Measurements from ENCODE around the gene C2orf92.
"Not testable (repeated sequence)": the region's sequence is repeated elsewhere in the genome, so short reads cannot be mapped to it uniquely, and the experiment has no call there.

C2orf92 gene

DNA sequence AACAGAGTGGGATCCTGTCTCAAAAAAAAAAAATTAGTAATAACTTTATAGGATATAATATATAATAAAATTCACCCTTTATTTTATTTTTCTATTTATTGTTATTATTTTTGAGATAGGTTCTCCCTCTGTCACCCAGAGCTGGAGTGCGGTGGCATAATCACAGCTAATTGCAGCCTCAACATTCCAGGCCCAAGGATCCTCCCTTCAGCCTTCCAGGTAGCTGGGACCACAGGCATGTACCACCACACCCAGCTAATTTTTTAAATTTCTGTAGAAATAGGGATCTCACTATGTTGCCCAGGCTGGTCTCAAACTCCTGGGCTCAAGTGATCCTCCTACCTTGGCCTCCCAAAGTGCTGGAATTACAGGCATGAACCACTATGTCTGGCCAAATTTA, 958 bp downstream of the C2orf92 start:
- Histone ChIP-seq H3K27me3 (ENCODE audit: control insufficient read depth in 5 of 5, insufficient read depth in 4 of 5, low read length in 5 of 5) (no peaks in the 10 kb centered on the region), H3K9me3 (ENCODE audit: control insufficient read depth in 5 of 5, low read length in 5 of 5) (no peaks in the 10 kb centered on the region), H3K4me1 (ENCODE audit: control insufficient read depth in 5 of 5, insufficient read depth in 5 of 5, low read length in 5 of 5) (peaks cover 0 to 5% (median 0%) of the 10 kb centered on the region in 5 donors), H3K4me3 (ENCODE audit: low read depth in 1 of 5, low read length in 5 of 5) (no peak overlapping the region), H3K36me3 (ENCODE audit: control insufficient read depth in 5 of 5, insufficient read depth in 5 of 5, low read length in 5 of 5) (no peaks in the 10 kb centered on the region), H3K27ac (ENCODE audit: low read depth, low read length) (no peak overlapping the region), H3K9ac (ENCODE audit: low read length in 5 of 5) (no peak overlapping the region)

DNA sequence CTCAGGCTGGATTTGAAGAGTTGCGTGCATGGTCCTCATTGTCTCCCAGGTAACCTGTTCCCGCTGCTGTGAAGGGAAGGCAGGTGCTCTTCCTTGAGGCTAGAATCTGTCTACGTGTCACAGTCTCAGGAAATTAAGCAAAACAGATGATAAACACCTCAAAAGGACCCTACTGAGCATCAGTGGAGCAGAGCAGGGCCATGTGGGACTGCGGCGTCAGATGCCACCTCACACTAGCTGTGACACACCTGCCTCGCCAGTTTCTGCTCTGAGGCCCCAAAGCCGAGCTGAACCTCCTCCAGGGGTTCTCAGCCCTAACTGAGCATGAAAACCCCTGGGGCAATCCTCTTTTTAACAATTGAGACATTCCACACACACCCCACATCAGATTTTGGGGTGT, 2.0 kb downstream of the C2orf92 start:
- H3K9ac ChIP-seq (ENCODE audit: low read length in 5 of 5) = no peak overlapping the region
- H3K9me3 ChIP-seq (ENCODE audit: control insufficient read depth in 5 of 5, low read length in 5 of 5) = no peaks in the 10 kb centered on the region
- H3K4me3 ChIP-seq (ENCODE audit: low read depth in 1 of 5, low read length in 5 of 5) = no peak overlapping the region
- H3K36me3 ChIP-seq (ENCODE audit: control insufficient read depth in 5 of 5, insufficient read depth in 5 of 5, low read length in 5 of 5) = no peaks in the 10 kb centered on the region
- no peaks in the 10 kb centered on the region for H3K27me3 ChIP-seq (ENCODE audit: control insufficient read depth in 5 of 5, insufficient read depth in 4 of 5, low read length in 5 of 5)
- H3K27ac ChIP-seq (ENCODE audit: low read depth, low read length) = no peak overlapping the region
- peaks cover 0 to 5% (median 0%) of the 10 kb centered on the region in 5 donors for H3K4me1 ChIP-seq (ENCODE audit: control insufficient read depth in 5 of 5, insufficient read depth in 5 of 5, low read length in 5 of 5)

DNA sequence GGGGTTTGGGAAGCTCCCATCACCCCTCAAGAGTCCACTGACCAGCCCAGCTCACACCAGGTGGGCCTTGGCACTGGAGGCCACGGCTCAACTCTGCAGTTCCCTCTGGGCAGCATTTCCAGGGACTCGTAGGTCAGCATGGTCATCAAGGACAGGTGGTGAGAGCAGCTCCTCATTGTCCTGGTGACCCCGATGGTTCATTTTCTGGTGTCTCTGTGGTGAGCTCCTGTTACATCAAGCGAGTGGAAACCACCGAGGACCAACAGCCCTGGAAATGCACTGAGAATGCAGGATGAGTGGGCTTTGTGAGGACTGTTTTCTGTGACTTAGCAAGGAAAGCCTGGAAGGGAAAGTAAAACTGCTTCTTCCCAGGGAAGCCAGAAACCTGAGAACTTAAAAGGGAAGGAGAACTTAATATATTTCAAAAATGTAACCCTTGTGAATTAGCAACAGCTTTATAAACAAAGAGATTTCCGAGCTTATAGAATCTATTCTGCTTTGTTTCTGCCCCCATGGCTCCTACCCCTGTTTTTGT, 3.2 kb downstream of the C2orf92 start:
- H3K27ac ChIP-seq (ENCODE audit: low read depth, low read length); H3K4me1 ChIP-seq (ENCODE audit: control insufficient read depth in 5 of 5, insufficient read depth in 5 of 5, low read length in 5 of 5); H3K9ac ChIP-seq (ENCODE audit: low read length in 5 of 5); H3K36me3 ChIP-seq (ENCODE audit: control insufficient read depth in 5 of 5, insufficient read depth in 5 of 5, low read length in 5 of 5); H3K27me3 ChIP-seq (ENCODE audit: control insufficient read depth in 5 of 5, insufficient read depth in 4 of 5, low read length in 5 of 5); H3K4me3 ChIP-seq (ENCODE audit: low read depth in 1 of 5, low read length in 5 of 5); H3K9me3 ChIP-seq (ENCODE audit: control insufficient read depth in 5 of 5, low read length in 5 of 5): not testable (repeated sequence)

- peaks cover 0 to 7% (median 0%) of the 10 kb centered on the region in 5 donors for H3K4me1 ChIP-seq (ENCODE audit: control insufficient read depth in 5 of 5, insufficient read depth in 5 of 5, low read length in 5 of 5)
- H3K27me3 ChIP-seq (ENCODE audit: control insufficient read depth in 5 of 5, insufficient read depth in 4 of 5, low read length in 5 of 5) = no peaks in the 10 kb centered on the region
These were observed 3.8 kb downstream of the C2orf92 start for GRCh38 chr2:97673182-97673914.

GRCh38 chr2:97673915-97674283, 4.4 kb downstream of the C2orf92 start:
- H3K27ac ChIP-seq (ENCODE audit: low read depth, low read length) = no peak overlapping the region
- no peak overlapping the region for H3K9ac ChIP-seq (ENCODE audit: low read length in 5 of 5)
- H3K4me1 ChIP-seq (ENCODE audit: control insufficient read depth in 5 of 5, insufficient read depth in 5 of 5, low read length in 5 of 5) = peaks cover 0 to 7% (median 0%) of the 10 kb centered on the region in 5 donors
- no peaks in the 10 kb centered on the region for H3K27me3 ChIP-seq (ENCODE audit: control insufficient read depth in 5 of 5, insufficient read depth in 4 of 5, low read length in 5 of 5)
- no peaks in the 10 kb centered on the region for H3K9me3 ChIP-seq (ENCODE audit: control insufficient read depth in 5 of 5, low read length in 5 of 5)
- H3K4me3 ChIP-seq (ENCODE audit: low read depth in 1 of 5, low read length in 5 of 5) = no peak overlapping the region
- H3K36me3 ChIP-seq (ENCODE audit: control insufficient read depth in 5 of 5, insufficient read depth in 5 of 5, low read length in 5 of 5) = no peaks in the 10 kb centered on the region

More at GRCh38 chr2:97673182-97673914, 3.8 kb downstream of the C2orf92 start:
- no peak overlapping the region for H3K4me3 ChIP-seq (ENCODE audit: low read depth in 1 of 5, low read length in 5 of 5)
- H3K9ac ChIP-seq (ENCODE audit: low read length in 5 of 5) = no peak overlapping the region
- H3K9me3 ChIP-seq (ENCODE audit: control insufficient read depth in 5 of 5, low read length in 5 of 5) = no peaks in the 10 kb centered on the region
- H3K36me3 ChIP-seq (ENCODE audit: control insufficient read depth in 5 of 5, insufficient read depth in 5 of 5, low read length in 5 of 5) = no peaks in the 10 kb centered on the region
- no peak overlapping the region for H3K27ac ChIP-seq (ENCODE audit: low read depth, low read length)

- H3K4me1 ChIP-seq (ENCODE audit: control insufficient read depth in 5 of 5, insufficient read depth in 5 of 5, low read length in 5 of 5) = peaks cover 0 to 7% (median 0%) of the 10 kb centered on the region in 5 donors
- H3K9ac ChIP-seq (ENCODE audit: low read length in 5 of 5) = no peak overlapping the region
- H3K27me3 ChIP-seq (ENCODE audit: control insufficient read depth in 5 of 5, insufficient read depth in 4 of 5, low read length in 5 of 5) = no peaks in the 10 kb centered on the region
- H3K9me3 ChIP-seq (ENCODE audit: control insufficient read depth in 5 of 5, low read length in 5 of 5) = no peaks in the 10 kb centered on the region
- H3K4me3 ChIP-seq (ENCODE audit: low read depth in 1 of 5, low read length in 5 of 5) = no peak overlapping the region
- no peak overlapping the region for H3K27ac ChIP-seq (ENCODE audit: low read depth, low read length)
- no peaks in the 10 kb centered on the region for H3K36me3 ChIP-seq (ENCODE audit: control insufficient read depth in 5 of 5, insufficient read depth in 5 of 5, low read length in 5 of 5)
These were observed 6.1 kb downstream of the C2orf92 start for GRCh38 chr2:97675430-97676113.

- Histone ChIP-seq H3K9ac (ENCODE audit: low read length in 5 of 5) (no peak overlapping the region), H3K27me3 (ENCODE audit: control insufficient read depth in 5 of 5, insufficient read depth in 4 of 5, low read length in 5 of 5) (no peaks in the 10 kb centered on the region), H3K4me1 (ENCODE audit: control insufficient read depth in 5 of 5, insufficient read depth in 5 of 5, low read length in 5 of 5) (peaks cover 0 to 7% (median 0%) of the 10 kb centered on the region in 5 donors), H3K9me3 (ENCODE audit: control insufficient read depth in 5 of 5, low read length in 5 of 5) (no peaks in the 10 kb centered on the region), H3K27ac (ENCODE audit: low read depth, low read length) (no peak overlapping the region), H3K4me3 (ENCODE audit: low read depth in 1 of 5, low read length in 5 of 5) (no peak overlapping the region), H3K36me3 (ENCODE audit: control insufficient read depth in 5 of 5, insufficient read depth in 5 of 5, low read length in 5 of 5) (no peaks in the 10 kb centered on the region)
These were observed 7.1 kb downstream of the C2orf92 start for GRCh38 chr2:97676620-97677019.

DNA sequence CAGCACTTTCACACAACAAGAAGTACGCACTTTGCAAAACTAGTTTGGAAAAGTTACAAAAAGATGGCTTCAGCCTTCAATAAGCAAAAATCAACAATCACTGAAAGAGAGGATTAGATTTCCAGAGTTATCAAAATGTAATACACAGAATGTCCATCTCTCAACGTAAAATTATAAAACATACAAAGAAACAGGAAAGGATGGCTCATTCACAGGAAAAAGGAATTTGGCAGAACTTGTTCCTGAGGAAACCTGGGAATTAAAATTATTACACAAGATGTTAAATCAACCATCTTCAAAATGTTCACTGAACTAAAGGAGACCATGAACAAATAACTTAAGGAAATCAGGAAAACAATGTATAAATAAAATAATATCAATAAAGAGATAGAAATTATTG, 8.0 kb downstream of the C2orf92 start:
- Histone ChIP-seq H3K27ac (ENCODE audit: low read depth, low read length) (no peak overlapping the region), H3K4me1 (ENCODE audit: control insufficient read depth in 5 of 5, insufficient read depth in 5 of 5, low read length in 5 of 5) (peaks cover 0 to 7% (median 0%) of the 10 kb centered on the region in 5 donors), H3K9me3 (ENCODE audit: control insufficient read depth in 5 of 5, low read length in 5 of 5) (no peaks in the 10 kb centered on the region), H3K36me3 (ENCODE audit: control insufficient read depth in 5 of 5, insufficient read depth in 5 of 5, low read length in 5 of 5) (no peaks in the 10 kb centered on the region), H3K9ac (ENCODE audit: low read length in 5 of 5) (no peak overlapping the region), H3K4me3 (ENCODE audit: low read depth in 1 of 5, low read length in 5 of 5) (no peak overlapping the region), H3K27me3 (ENCODE audit: control insufficient read depth in 5 of 5, insufficient read depth in 4 of 5, low read length in 5 of 5) (no peaks in the 10 kb centered on the region)

DNA sequence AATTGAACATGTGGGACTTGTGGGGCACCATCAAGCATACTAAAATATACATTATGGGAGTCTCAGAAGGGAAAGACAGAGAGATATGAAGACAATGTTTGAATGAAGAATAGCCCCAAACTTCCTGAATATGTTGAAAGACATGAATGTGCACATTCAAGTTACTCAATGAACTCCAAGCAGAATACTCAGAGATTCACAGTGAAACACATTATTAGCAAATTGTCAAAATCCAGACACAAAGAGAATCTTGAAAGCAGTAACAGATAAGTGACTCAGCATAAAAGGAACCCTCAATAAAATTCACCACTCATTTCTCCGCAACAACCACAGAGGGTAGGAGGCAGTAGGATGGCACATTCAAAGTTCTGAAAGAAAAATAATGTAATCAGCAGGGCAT, 8.8 kb downstream of the C2orf92 start:
- Histone ChIP-seq H3K27me3 (ENCODE audit: control insufficient read depth in 5 of 5, insufficient read depth in 4 of 5, low read length in 5 of 5) (no peaks in the 10 kb centered on the region), H3K36me3 (ENCODE audit: control insufficient read depth in 5 of 5, insufficient read depth in 5 of 5, low read length in 5 of 5) (no peaks in the 10 kb centered on the region), H3K27ac (ENCODE audit: low read depth, low read length) (no peak overlapping the region), H3K4me1 (ENCODE audit: control insufficient read depth in 5 of 5, insufficient read depth in 5 of 5, low read length in 5 of 5) (peaks cover 0 to 7% (median 0%) of the 10 kb centered on the region in 5 donors), H3K9me3 (ENCODE audit: control insufficient read depth in 5 of 5, low read length in 5 of 5) (no peaks in the 10 kb centered on the region), H3K4me3 (ENCODE audit: low read depth in 1 of 5, low read length in 5 of 5) (no peak overlapping the region), H3K9ac (ENCODE audit: low read length in 5 of 5) (no peak overlapping the region)

- not testable (repeated sequence) for H3K27ac ChIP-seq (ENCODE audit: low read depth, low read length); H3K9me3 ChIP-seq (ENCODE audit: control insufficient read depth in 5 of 5, low read length in 5 of 5); H3K4me3 ChIP-seq (ENCODE audit: low read depth in 1 of 5, low read length in 5 of 5); H3K4me1 ChIP-seq (ENCODE audit: control insufficient read depth in 5 of 5, insufficient read depth in 5 of 5, low read length in 5 of 5); H3K36me3 ChIP-seq (ENCODE audit: control insufficient read depth in 5 of 5, insufficient read depth in 5 of 5, low read length in 5 of 5); H3K27me3 ChIP-seq (ENCODE audit: control insufficient read depth in 5 of 5, insufficient read depth in 4 of 5, low read length in 5 of 5); H3K9ac ChIP-seq (ENCODE audit: low read length in 5 of 5)
These were observed 17.7 kb downstream of the C2orf92 start for GRCh38 chr2:97687235-97687634.
